Measurements from ENCODE around the gene JAZF1. TPM values are rescaled to one million over a fixed set of nuclear protein-coding genes. Genes with fewer than 3 reads are reported as not detected.

JAZF1 gene
- total RNA-seq, 1 experiment from 2014 or later = 18.8 TPM

DNA sequence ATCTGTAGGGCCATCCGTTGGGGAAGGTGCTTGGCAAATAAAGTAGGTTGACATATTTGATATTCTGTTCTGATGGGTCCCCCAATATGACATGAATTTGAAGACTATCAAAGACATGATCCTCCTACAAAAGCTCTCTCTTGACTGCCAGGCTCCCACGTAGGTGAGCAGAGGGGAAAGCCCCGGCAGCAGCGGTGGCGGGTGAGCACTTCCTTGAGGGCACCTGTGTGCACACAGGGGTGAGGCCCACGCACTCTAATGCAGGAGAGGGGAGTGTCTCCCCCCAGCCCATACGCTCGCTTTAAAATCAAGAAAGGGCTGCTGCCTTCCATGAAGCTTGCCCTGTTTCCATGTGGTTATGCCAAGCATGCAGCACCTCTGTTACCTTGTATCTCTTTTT lies 340.3 kb downstream of the JAZF1 start:
- DNase-seq (ENCODE audit: low spot score) = no peak

GRCh38 chr7:27839099-27839498 lies 341.5 kb downstream of the JAZF1 start:
- no peak for DNase-seq (ENCODE audit: low spot score)

DNA sequence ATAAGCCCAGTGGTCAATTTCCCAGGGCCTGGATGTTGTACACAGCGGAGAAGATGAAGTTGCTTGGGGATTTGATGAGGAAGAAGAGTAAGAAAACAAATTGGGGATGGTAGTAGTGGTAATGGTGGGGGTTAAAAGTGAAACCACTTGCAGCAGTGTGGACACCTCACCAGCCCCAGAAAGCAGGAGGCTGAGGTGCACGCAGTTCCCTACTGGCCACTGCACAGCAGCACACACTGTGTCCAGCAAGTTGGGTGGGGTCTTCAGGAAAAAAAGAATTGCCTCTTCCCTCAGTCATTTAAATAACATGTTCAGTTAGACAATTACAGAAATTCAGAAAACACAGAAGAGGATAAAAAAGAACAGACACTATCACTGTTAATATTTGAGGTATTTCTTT lies 344.1 kb downstream of the JAZF1 start:
- no peak for DNase-seq (ENCODE audit: low spot score)

DNA sequence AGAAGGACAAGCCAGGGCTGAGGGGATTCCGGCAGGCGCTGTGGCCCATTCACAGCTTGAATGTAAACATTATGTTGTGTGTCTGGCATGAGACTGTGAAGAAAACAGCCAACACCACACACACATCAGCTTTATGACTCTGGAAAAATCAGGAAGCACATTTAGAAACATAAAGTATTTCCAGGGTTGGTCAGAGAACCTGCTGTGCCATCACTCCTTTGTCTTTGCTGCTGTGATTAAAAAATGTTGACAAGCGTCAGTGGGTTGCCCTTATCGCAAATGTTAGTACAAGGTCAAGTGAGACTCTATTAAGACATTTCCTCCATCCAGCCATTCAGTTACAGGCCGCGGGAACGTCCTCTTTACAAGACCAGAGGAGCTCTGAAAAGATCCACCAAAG lies 345.2 kb downstream of the JAZF1 start:
- DNase-seq (ENCODE audit: low spot score) = no peak

DNA sequence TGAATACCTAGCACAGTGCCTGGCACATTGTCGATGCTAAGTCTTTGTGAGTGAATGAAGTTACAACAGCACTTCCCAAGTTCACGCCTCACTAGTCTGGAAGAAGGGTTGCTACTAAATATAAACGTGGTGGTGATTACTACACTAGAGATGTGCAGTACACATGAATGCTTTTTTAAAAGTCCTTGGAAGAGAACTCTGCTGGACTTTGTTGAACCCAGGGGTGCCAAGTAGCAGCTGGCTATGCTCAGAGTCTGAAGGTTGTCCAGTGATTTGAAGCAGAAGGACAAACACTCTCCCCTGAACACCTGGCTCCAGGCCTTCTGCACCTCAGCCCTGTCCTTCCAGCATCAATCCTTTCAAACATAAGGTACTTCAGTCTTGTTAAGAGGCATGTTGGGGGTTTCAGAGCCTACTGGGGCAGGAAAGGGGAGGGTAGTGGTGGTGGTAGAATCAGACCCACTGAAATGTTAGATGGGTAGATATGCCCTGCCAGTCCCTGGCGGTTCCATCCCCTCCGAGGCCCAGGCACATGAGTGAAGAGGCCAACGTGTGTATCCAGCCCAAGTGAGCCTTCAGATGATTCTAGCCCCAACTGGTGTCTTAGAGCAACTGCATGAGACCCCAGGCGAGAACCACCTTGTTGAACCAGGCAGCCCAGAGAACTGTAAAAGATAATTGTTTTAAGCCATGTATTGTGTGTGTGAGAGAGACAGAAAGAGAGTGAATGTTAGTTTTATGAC lies 346.2 kb downstream of the JAZF1 start:
- DNase-seq (ENCODE audit: low spot score) = no peak

- DNase-seq (ENCODE audit: low spot score) = no peak
Observed at GRCh38 chr7:27826357-27826756, 354.2 kb downstream of the JAZF1 start.

DNA sequence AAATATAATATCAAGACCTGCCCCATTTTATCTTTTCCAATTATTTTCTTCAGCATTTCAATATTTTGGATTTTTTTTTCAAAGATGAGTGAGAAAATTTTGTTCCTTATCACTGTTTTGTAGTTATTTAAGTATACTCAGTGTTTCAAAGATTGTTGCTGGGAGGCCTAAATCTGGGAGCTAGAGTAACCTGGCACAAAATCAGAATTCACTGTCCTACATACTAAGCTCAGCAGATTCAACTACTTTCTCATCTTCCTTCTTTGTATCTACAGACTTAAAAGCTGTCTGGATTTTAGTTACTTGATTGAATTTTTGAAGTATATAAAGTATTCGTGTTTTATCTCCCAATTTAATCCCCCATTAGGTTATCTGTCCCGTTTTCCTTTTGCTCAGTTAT lies 354.7 kb downstream of the JAZF1 start:
- no peak for DNase-seq (ENCODE audit: low spot score)

DNA sequence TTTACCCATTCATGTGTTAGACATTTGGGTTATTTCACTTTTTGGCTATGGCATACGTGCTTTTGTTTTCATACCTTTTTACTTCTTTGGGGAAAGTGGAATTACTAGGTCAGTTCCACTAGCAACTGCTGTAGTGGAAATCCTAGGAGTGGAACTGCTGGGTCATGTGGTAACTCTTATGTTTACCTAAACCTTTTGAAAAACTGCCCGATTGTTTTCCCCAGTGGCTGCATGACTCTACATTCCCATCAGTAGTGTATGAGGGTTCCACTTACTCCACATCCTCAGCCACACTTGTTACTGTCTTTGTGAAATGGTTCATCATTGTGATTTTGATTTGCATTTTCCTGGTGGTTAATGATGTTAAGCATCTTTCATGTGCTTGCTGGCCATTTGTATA lies 358.4 kb downstream of the JAZF1 start:
- no peak for DNase-seq (ENCODE audit: low spot score)

DNA sequence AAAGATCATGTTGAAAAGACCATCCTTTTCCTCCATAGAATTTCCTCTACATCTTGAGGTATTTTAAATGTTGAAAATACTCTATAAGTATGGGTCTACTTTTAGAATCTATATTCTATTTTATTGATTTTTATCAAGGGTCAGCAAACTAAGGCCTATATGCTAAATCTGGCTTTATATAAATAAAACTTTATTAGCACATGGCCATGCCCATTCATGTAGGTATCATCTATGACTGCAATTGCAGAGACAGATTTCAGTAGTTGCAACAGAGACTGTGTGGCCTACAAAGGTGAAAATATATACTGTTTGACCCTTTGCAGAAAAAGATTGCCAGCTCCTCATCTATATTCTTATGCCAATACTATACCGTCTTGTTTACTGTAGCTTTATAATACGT lies 367.9 kb downstream of the JAZF1 start:
- DNase-seq (ENCODE audit: low spot score) = no peak

DNA sequence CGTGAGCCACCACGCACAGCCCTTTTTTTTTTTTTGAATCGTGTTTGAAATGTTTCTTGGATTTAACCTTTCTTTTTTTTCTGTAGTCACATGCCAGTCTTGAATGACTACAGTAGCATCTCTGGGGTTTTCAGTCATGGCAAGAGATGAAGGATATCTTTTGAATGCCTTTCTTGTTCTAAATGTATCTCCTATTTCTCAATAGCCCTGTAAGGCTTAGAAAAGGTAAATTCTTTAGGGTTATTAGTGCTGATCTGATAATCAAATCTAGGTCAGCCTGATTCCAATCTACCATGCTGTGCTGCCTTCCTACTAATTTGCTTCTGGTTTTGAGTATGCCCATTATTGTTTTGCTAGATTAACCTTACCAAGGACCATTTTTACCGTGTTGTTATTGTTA lies 370.4 kb downstream of the JAZF1 start:
- no peak for DNase-seq (ENCODE audit: low spot score)

GRCh38 chr7:27808626-27809025 lies 372.0 kb downstream of the JAZF1 start:
- peak; percentile 55 for DNase-seq (ENCODE audit: low spot score)

- DNase-seq (ENCODE audit: low spot score) = no peak
Observed at GRCh38 chr7:27804139-27804538, 376.5 kb downstream of the JAZF1 start.

- DNase-seq (ENCODE audit: low spot score) = no peak
Observed at GRCh38 chr7:27802999-27803398, 377.6 kb downstream of the JAZF1 start.

DNA sequence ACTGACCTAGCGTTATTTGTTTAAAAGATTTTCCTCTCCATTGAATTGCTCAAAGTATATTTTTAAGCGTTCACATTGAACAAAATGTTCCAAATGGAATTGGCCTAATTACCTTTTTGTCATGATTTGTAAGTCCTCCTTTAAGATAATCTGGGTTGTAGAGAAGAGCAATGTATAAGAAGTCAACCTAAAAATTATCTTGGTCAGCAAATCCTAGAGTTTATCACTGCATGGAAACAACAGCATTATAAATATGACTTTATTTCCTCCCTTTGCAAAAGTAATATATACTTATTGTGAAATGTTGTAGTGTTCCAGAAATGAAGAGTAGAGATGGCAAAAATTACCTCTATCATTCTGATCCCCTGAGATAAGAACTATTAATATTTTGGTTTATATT lies 381.4 kb downstream of the JAZF1 start:
- DNase-seq (ENCODE audit: low spot score) = no peak

DNA sequence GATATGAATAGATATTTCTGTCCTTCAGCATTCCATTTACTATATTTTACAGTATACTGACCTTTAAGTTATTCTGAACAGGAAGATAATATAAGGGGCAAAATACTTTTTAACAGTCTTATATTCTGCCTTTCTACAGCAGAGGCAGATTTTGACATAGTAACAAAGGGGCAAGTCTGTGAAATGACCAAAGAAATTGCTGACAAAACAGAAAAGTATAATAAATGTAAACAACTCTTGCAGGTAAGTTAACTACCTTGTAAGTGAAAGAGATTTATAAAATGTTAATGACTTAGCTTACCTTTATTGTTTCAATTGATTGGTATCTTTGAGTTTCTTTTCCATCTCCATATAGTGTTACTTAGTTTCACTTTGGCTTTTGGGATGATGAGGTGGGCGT lies 384.6 kb downstream of the JAZF1 start:
- no peak for DNase-seq (ENCODE audit: low spot score)

GRCh38 chr7:27793780-27794179 lies 386.8 kb downstream of the JAZF1 start:
- no peak for DNase-seq (ENCODE audit: low spot score)

DNA sequence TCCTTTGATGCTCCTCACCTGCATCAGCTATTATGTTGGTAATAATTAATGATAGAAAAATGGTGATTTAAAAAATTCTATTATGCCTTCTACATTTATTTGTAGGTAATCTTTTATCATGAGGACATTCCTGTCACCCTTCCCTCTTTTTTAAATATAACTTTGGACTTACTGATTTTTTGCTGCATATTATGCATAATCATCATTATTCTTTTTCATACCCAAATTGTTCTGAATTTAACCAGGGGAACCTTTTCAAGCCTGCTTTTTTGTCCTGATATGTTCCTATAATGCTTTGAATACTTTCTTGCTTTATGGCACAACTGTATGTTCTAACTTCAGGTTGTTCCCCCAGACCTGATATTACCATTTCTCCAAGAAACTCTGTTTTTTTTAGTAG lies 392.2 kb downstream of the JAZF1 start:
- no peak for DNase-seq (ENCODE audit: low spot score)

GRCh38 chr7:27784399-27785053 lies 396.1 kb downstream of the JAZF1 start:
- DNase-seq (ENCODE audit: low spot score) = peak; percentile 65

DNA sequence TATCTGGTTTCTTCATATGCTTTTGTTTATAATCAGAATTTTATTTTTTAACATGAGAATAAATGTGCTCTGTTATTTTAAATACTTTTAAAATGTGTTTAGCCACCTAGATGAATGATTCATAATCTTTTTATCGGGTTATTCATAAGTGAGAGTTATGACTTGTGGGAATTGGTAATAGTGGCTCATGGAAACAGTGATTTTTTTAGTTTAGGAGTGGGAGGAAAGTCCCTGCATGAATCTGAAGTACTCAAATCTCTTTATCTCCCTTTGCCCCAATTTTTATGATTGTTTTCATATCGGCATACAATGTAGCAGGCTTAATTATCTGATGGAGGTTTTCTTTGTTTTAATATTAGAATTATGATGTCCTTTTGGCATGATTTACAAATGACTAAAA lies 397.7 kb downstream of the JAZF1 start:
- no peak for DNase-seq (ENCODE audit: low spot score)

GRCh38 chr7:27781188-27781587 lies 399.4 kb downstream of the JAZF1 start:
- no peak for DNase-seq (ENCODE audit: low spot score)
